T-helper 1 cell treated with Interleukin-12 subunit alpha and Interleukin-12 subunit beta and Interleukin-4 antibody, amounts not matched to agents 30 μg/mL and 1 μg/mL, for 36 hours (primary cell): ENCODE measurements around the gene RNF217.
"Not testable (repeated sequence)": the region's sequence is repeated elsewhere in the genome, so short reads cannot be mapped to it uniquely, and the experiment has no call there.

ENCODE experiments used
- H3K27ac Mint-ChIP-seq: one replicate; pipeline ENCODE4 v1.8.0; 2021; ENCODE audit warnings: mild to moderate bottlenecking, mixed read lengths
- H3K27me3 Mint-ChIP-seq: one replicate; pipeline ENCODE4 v1.8.0; 2021; ENCODE audit warnings: low read depth, mixed read lengths
- H3K36me3 Mint-ChIP-seq: one replicate; pipeline ENCODE4 v1.8.0; 2021; ENCODE audit warnings: low read depth, mixed read lengths
- H3K4me1 Mint-ChIP-seq: one replicate; pipeline ENCODE4 v1.8.0; 2021; ENCODE audit warnings: low read depth, mixed read lengths
- H3K4me3 Mint-ChIP-seq: one replicate; pipeline ENCODE4 v1.8.0; 2021; ENCODE audit warnings: mild to moderate bottlenecking, moderate library complexity, mixed read lengths
- H3K9me3 Mint-ChIP-seq: one replicate; pipeline ENCODE4 v1.8.0; 2021; ENCODE audit warnings: mixed read lengths

The RNF217 gene

DNA sequence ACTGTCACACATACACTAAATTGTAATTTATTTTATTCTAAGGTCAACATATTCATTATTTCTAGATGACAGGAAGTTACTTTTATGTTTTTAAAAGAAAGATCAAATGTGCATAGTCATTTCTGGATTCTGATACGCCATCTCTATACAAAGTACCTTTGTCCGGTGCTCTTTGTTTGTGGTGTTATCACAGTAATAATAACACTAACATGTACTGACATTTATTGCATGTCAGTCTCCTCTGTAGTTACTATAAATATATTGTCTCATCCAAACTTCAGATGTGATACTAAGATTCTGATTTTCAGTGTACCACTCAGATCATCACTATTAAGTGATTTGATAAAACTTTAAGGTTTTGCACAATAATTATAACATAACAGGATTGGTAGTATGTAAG is 101.1 kb downstream of the RNF217 start:
- Mint-ChIP-seq H3K9me3 (no peaks in the 10 kb centered on the region), H3K27ac (no peak overlapping the region), H3K4me3 (no peak overlapping the region), H3K36me3 (no peaks in the 10 kb centered on the region), H3K4me1 (no peaks in the 10 kb centered on the region), H3K27me3 (peaks cover 3% of the 10 kb centered on the region)

DNA sequence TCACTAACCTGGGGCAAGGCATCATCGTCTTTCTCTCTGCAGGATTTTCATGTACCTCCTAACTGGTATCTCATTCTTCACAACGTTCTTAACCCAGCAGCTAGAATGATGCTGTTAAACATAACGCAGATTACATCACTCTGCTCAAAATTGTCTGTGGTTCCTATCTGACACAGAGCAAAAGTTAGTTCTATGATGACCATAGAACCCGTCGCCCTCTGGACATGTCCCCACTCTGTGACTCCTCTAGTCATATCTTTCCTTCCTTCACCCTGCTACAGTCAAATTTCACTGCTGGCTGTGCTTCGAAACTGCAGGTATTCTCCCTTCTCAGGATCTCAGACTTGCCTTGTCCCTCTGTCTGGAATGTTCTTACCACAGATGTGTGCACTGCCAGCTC is 103.9 kb downstream of the RNF217 start:
- Mint-ChIP-seq H3K36me3 (no peaks in the 10 kb centered on the region), H3K4me1 (no peaks in the 10 kb centered on the region), H3K27ac (no peak overlapping the region), H3K4me3 (no peak overlapping the region), H3K9me3 (no peaks in the 10 kb centered on the region), H3K27me3 (peaks cover 3% of the 10 kb centered on the region)

DNA sequence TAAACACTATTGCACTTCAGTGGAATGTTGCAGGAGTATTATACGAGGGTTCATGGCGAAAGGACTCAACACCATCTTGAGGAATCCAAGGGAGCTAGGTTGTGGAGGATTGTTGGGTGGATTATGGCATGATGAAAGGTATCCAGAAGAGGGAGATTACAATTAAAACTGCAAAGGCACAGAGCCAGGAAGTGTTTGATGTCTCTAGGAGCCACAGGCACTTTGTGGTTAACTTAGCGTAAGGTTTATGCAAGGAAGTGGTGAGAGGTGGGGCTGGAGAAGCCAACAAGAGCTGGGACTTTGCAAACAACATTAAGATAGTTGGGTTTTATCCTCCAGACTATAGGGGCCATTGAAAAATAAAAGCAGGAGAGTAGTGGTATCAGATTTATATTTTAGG is 104.7 kb downstream of the RNF217 start:
- H3K4me3 Mint-ChIP-seq, result no peak overlapping the region
- H3K27me3 Mint-ChIP-seq, result peaks cover 3% of the 10 kb centered on the region
- H3K27ac Mint-ChIP-seq, result no peak overlapping the region
- H3K36me3 Mint-ChIP-seq, result no peaks in the 10 kb centered on the region
- no peaks in the 10 kb centered on the region for H3K4me1 Mint-ChIP-seq
- H3K9me3 Mint-ChIP-seq, result no peaks in the 10 kb centered on the region

GRCh38 chr6:125067552-125067951 is 105.3 kb downstream of the RNF217 start:
- H3K9me3 Mint-ChIP-seq, result no peaks in the 10 kb centered on the region
- H3K36me3 Mint-ChIP-seq, result no peaks in the 10 kb centered on the region
- H3K27ac Mint-ChIP-seq, result no peak overlapping the region
- no peaks in the 10 kb centered on the region for H3K4me1 Mint-ChIP-seq
- no peak overlapping the region for H3K4me3 Mint-ChIP-seq
- peaks cover 3% of the 10 kb centered on the region for H3K27me3 Mint-ChIP-seq

DNA sequence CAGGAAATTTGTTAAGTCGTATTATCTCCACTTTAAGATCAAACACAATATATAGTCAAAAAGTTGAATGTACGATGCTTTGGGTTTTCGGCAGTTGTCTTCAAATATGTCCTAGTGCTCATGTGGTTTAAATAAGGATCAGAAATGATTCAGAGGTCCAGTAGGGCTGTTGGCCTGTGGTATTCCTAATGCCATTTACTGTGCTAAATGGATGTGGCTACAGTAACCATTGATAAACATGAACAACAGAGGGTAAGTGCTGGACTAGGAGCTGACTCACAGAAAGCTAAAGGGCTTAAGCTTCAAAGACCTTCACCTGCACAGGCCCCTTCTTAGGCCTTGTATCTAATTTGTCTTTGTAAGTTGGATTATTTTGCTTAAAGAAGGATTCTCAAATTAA is 110.8 kb downstream of the RNF217 start:
- H3K27me3 Mint-ChIP-seq, result no peaks in the 10 kb centered on the region
- no peaks in the 10 kb centered on the region for H3K9me3 Mint-ChIP-seq
- no peaks in the 10 kb centered on the region for H3K4me1 Mint-ChIP-seq
- H3K36me3 Mint-ChIP-seq, result no peaks in the 10 kb centered on the region
- H3K27ac Mint-ChIP-seq, result no peak overlapping the region
- H3K4me3 Mint-ChIP-seq, result no peak overlapping the region

DNA sequence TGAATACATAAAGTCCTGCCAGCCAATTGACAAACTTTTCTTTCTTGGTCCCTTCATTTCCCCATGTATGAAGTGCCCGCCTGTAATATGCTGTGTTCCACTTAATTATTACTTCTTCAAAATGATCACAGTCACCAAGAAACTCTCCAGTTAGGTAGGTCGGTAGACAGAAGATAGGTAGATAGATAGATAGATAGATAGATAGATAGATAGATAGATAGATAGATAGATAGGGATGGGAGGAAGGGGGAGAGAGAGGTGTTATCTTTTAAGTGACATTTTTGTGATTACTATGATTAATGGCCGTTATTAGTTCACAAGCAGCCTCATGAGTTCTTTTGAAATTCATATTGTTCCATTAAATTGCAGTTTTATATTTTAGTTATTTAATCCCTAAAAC is 111.9 kb downstream of the RNF217 start:
- Mint-ChIP-seq H3K27me3 (no peaks in the 10 kb centered on the region), H3K36me3 (no peaks in the 10 kb centered on the region), H3K9me3 (no peaks in the 10 kb centered on the region), H3K4me3 (no peak overlapping the region), H3K27ac (no peak overlapping the region), H3K4me1 (no peaks in the 10 kb centered on the region)

DNA sequence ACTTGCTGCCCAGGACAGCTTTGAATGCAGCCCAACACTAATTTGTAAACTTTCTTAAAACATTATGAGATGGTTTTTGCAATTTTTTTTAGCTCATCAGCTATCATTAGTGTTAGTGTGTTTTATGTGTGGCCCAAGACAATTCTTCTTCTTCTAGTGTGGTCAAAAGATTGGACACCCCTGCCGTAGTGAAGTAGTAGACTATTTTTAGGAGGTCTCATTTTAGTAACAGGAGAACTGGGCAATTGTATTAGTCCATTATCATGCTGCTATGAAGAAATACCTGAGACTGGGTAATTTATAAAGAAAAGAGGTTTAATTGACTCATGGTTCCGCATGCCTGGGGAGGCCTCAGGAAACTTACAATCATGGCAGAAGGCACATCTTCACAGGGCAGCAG is 112.8 kb downstream of the RNF217 start:
- H3K36me3 Mint-ChIP-seq, H3K4me3 Mint-ChIP-seq, H3K4me1 Mint-ChIP-seq, H3K9me3 Mint-ChIP-seq, H3K27me3 Mint-ChIP-seq, H3K27ac Mint-ChIP-seq: not testable (repeated sequence)

DNA sequence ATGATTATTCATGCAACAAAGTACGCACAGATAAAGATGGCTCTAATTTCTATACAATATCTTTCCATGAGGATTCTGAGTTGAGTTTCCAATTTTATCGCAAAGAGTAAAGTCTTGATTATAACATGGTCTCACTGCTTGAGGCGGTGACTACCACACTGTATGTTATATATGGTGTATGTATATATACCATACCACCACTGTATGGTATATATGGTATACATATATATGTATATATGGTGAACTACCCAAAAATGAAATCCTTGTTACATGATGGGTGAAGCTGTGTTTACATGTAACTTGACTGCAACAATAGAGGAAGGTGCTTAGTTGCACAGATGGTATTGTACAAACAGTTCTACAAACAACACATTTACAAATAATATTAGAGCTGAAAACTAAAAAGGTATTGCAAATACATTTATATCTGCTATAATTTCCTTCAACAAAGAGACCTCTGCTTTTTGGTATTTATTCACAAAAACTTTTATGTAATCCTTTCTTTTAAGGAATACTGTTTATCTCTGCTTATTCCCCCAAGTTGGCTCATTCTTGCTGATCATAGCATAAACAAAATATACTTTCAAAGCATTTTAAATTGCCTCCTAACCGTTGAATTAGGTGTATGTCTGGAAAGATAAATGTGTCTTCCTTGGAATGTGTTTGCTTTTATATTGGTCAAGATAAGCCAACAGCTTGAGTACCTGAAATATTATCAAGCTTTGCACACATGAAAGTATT is 113.7 kb downstream of the RNF217 start:
- Mint-ChIP-seq H3K36me3 (no peaks in the 10 kb centered on the region), H3K27me3 (no peaks in the 10 kb centered on the region), H3K9me3 (no peaks in the 10 kb centered on the region), H3K27ac (no peak overlapping the region), H3K4me3 (no peak overlapping the region), H3K4me1 (no peaks in the 10 kb centered on the region)

DNA sequence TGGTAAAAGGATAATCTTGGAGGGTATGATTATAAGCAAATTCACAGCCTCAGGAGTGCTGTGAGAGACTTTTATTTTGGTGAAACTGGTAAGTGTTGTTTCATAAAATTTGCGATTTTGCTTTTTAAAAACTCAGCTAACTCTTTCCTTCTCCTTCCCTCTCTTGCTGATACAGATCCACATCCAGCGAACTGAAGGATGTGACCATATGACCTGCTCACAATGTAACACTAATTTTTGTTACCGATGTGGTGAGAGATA is 114.2 kb downstream of the RNF217 start:
- no peaks in the 10 kb centered on the region for H3K36me3 Mint-ChIP-seq
- H3K4me3 Mint-ChIP-seq, result no peak overlapping the region
- no peaks in the 10 kb centered on the region for H3K27me3 Mint-ChIP-seq
- no peaks in the 10 kb centered on the region for H3K4me1 Mint-ChIP-seq
- H3K27ac Mint-ChIP-seq, result no peak overlapping the region
- no peaks in the 10 kb centered on the region for H3K9me3 Mint-ChIP-seq

- Mint-ChIP-seq H3K9me3 (no peaks in the 10 kb centered on the region), H3K4me3 (no peak overlapping the region), H3K27ac (no peak overlapping the region), H3K36me3 (no peaks in the 10 kb centered on the region), H3K4me1 (no peaks in the 10 kb centered on the region), H3K27me3 (no peaks in the 10 kb centered on the region)
Observed at GRCh38 chr6:125077453-125077852, 115.2 kb downstream of the RNF217 start.

DNA sequence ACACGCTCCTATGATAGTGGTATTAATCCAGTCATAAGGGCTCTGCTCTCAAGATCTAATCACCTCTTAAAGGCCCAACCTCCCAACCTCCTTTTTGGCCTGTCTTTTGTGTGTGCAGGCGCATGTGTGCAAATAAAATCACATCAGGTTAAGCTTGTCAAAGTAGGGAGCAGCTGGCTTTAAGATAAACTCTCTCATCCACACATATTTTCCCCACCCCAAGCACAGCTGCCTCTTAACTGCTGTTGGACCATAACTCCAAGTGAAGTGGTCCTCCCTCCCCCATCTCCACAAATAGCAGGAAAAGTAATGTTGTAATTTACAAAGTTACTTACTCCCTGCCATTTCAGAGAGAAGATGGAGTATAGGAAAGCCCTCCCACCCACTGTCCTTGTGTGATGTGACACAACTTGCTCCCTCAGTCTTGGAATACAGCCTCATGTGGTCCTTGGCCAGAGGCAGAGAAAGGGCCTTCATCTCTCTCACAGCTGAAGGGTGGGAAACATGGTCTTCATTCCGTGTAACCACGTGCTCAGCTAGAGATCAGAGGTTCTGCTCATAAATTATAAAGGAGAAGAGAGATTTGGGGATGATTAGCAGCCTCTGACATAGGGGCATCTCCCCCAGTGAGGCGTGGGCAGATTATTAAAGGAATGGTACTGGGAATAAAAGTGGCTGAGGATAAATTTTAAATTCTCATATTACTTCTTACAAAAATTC is 116.5 kb downstream of the RNF217 start:
- no peaks in the 10 kb centered on the region for H3K9me3 Mint-ChIP-seq
- no peak overlapping the region for H3K4me3 Mint-ChIP-seq
- no peaks in the 10 kb centered on the region for H3K4me1 Mint-ChIP-seq
- no peaks in the 10 kb centered on the region for H3K27me3 Mint-ChIP-seq
- H3K27ac Mint-ChIP-seq, result no peak overlapping the region
- H3K36me3 Mint-ChIP-seq, result no peaks in the 10 kb centered on the region

DNA sequence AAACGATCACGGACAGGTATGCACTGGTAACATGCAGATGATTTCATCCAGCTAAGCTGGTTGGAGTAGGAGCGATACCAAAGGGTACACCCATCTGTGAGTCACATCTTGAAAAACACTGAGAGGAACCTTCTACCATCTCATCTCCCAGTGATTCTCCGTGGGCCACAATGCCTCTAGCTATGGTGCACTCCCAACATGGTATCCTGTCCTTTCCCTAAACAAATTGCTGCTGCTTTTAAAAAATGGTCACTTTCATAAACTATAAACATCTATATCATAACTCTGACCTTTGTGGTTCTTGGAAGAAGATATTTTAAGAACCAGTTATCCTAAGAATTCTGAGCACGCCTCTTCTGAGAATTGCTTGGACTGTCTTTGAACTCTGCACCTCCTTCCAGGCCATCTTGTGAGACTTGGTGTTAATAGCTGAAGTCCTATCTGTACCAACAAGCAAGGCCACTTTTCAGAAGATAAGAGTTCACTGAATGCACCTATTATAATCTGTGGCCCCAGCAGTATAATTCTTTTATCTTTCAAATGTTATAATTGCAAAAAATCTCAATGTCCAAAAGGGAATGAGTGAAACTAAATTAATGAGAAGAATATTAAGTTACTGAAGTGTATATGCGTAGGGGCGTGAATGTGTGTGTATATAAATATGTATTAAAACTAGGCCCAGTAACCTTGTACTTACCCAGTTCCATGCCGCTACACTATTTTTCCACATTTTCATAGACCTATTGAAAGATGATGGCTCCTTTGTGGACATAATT is 120.9 kb downstream of the RNF217 start:
- Mint-ChIP-seq H3K36me3 (no peaks in the 10 kb centered on the region), H3K27ac (no peak overlapping the region), H3K4me3 (no peak overlapping the region), H3K4me1 (no peaks in the 10 kb centered on the region), H3K9me3 (no peaks in the 10 kb centered on the region), H3K27me3 (peaks cover 6% of the 10 kb centered on the region)

- peaks cover 6% of the 10 kb centered on the region for H3K27me3 Mint-ChIP-seq
- H3K9me3 Mint-ChIP-seq, result no peaks in the 10 kb centered on the region
- no peak overlapping the region for H3K4me3 Mint-ChIP-seq
- no peaks in the 10 kb centered on the region for H3K4me1 Mint-ChIP-seq
- H3K27ac Mint-ChIP-seq, result no peak overlapping the region
- no peaks in the 10 kb centered on the region for H3K36me3 Mint-ChIP-seq
Observed at GRCh38 chr6:125083684-125083990, 121.4 kb downstream of the RNF217 start.

GRCh38 chr6:125086716-125087115 is 124.5 kb downstream of the RNF217 start:
- Mint-ChIP-seq H3K4me3 (no peak overlapping the region), H3K27me3 (peaks cover 9% of the 10 kb centered on the region), H3K9me3 (no peaks in the 10 kb centered on the region), H3K4me1 (no peaks in the 10 kb centered on the region), H3K36me3 (no peaks in the 10 kb centered on the region), H3K27ac (no peak overlapping the region)

DNA sequence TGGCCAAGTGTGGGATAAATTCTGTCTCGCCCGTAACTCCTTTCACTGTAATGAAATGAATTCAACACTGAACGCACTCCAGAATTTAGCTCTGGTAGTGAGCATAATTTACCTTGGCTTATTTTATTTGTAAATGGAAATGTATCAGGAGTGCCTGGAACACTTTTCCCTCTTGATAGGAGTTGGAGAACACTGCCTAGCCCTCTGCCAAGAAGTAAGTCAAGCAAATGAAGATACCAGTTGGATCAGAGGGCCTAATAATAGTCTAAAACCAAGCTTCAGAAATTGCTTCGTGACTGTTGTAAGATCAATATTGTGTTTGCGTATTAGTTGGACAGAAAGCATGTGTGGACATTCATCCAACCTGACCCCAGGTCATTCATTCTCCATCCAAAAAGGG is 126.7 kb downstream of the RNF217 start:
- peaks cover 9% of the 10 kb centered on the region for H3K27me3 Mint-ChIP-seq

More for the DNA sequence above, 126.7 kb downstream of the RNF217 start:
- H3K36me3 Mint-ChIP-seq, result no peaks in the 10 kb centered on the region
- H3K4me1 Mint-ChIP-seq, result no peaks in the 10 kb centered on the region
- no peak overlapping the region for H3K27ac Mint-ChIP-seq
- H3K4me3 Mint-ChIP-seq, result no peak overlapping the region
- H3K9me3 Mint-ChIP-seq, result no peaks in the 10 kb centered on the region
